Right renal pelvis (tissue), 4 donors: ENCODE results near the gene C2orf68. TPM values are rescaled to one million over a fixed set of nuclear protein-coding genes. Genes with fewer than 3 reads are reported as not detected.
"Not testable (repeated sequence)": the region's sequence is repeated elsewhere in the genome, so short reads cannot be mapped to it uniquely, and the experiment has no call there.

Experiments used
- DNase-seq, 4 donors: peaks; one replicate each; pipeline ENCODE4 v3.0.0-alpha.2; 2013; ENCODE audit warnings: low read depth in 4 of 4, low spot score in 3 of 4, missing footprints in 1 of 4
- polyA plus RNA-seq, 4 donors: library from polyadenylated mRNA; unstranded; fragments of 120-200 nt; gene quantifications; one replicate each; pipeline ENCODE4 v1.2.1, GENCODE V29; 2013; ENCODE audit not compliant: insufficient read length in 4 of 4

C2orf68 gene
- polyA plus RNA-seq, 4 donors = 55.0 to 67.0 (median 59.8) TPM

DNA sequence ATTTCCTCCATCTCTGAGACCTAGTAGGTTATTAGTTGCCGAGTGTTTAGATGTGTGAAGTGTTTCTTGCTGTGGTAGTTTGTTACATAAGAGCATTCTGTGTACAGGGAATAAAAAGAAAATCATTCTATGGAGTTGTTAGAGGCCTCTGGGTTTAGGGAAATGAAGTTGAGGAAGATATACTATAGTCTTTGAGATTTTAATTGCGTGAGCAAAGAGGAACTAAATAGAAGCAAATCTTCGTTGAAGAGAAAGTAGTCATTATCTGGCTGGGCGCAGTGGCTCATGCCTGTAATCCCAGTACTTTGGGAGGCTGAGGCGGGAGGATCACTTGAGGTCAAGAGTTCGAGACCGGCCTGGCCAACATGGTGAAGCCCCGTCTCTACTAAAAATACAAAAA, 23.1 kb upstream of the C2orf68 start:
- DNase-seq = no peak

GRCh38 chr2:85631316-85631715, 19.4 kb upstream of the C2orf68 start:
- no peak for DNase-seq

GRCh38 chr2:85628658-85629057, 16.8 kb upstream of the C2orf68 start:
- no peak for DNase-seq

GRCh38 chr2:85623991-85624390, 12.1 kb upstream of the C2orf68 start:
- DNase-seq = no peak

GRCh38 chr2:85621338-85621737, 9.5 kb upstream of the C2orf68 start:
- no peak for DNase-seq

DNA sequence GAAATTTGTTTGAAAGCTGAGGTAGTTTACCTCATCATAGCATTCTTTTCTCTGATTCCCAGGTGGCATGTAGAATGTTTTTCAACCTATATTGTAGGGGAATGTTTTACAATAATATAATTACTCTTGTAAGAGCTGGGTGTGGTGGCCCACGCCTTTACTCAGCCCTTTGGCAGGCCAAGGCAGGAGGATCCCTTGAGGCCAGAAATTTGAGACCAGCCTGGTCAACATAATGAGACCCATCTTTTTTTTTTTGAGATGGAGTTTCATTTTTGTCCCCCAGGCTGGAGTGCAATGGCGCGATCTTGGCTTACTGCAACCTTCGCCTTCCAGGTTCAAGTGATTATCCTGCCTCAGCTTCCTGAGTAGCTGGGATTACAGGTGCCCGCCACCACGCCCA, 7.8 kb upstream of the C2orf68 start:
- DNase-seq = no peak

DNA sequence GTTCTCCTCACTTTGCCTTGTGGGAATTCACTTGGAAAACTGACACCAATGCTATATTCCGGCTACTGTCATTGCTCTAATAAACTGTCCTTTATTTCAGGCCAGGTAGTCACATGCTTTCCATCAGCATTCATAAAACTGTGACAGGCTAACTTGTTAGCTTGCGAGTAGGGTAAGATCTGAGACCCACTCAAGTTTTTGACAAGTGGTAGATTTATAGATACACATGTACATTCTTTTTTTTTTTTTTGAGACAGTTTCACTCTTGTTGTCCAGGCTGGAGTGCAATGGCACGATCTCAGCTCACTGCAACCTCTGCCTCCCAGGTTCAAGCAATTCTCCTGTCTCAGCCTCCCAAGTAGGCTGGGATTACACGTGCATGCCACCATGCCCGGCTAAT, 5.9 kb upstream of the C2orf68 start:
- DNase-seq = not testable (repeated sequence)

DNA sequence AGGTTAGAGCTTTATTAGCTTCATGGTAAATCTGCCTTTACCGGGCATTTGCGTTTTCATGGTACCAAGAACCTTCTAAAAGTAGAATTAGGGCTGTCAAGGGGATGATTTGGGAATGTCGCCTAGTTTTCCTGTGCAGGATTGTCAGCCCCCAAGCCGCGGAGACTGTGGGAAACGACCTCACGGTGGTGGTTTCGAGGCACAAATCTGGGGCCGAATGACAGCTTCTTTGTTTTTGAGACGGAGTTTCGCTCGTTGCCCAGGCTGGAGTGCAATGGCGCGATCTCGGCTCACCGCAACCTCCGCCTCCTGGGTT, 3.5 kb upstream of the C2orf68 start:
- DNase-seq = no peak

DNA sequence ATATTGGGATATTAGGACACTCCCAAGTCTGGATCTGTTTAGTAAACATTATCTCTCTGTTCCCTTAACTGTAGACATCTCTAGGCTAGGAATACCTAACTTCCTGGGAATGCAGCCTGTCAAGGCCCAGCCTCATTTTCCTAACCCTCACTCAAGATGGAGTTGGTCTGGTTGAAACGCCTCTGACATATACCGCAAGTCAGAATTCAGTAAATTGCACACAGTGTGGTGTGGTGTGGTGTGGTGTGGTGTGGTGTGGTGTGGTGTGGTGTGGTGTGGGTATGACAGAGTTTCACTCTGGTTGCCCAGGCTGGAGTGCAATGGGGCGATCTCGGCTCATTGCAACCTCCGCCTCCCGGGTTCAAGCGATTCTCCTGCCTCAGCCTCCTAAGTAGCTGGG, 2.9 kb upstream of the C2orf68 start:
- not testable (repeated sequence) for DNase-seq

- no peak for DNase-seq
Measured at GRCh38 chr2:85613717-85614515, 2.0 kb upstream of the C2orf68 start.

DNA sequence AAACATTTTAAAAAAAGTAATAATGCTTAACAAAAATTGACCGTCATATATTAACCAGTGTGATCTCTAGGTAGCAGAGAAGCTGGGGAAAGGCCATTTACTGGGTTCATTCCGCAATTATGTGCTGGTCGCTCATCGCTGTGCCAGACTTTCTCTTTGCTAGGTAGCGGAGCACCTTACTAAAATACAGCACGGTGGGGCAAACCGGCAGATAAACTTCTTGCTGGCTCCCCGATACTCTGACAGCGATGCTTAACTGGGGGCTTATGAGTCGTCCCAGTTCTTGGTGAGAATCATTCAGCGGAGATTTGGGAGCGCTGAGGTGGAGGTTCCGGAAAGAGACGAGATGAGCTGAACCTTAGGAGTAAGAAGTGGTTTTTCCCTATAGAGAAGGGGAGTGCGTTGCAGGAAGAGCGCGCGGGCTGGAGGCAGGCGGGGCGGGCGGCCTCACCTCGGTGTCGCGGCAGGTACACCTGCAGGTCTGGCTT, 605 bp downstream of the C2orf68 start:
- no peak for DNase-seq

- no peak for DNase-seq
Measured at GRCh38 chr2:85607268-85608215, 4.3 kb downstream of the C2orf68 start.

- no peak for DNase-seq
Measured at GRCh38 chr2:85606116-85606455, 5.8 kb downstream of the C2orf68 start.

DNA sequence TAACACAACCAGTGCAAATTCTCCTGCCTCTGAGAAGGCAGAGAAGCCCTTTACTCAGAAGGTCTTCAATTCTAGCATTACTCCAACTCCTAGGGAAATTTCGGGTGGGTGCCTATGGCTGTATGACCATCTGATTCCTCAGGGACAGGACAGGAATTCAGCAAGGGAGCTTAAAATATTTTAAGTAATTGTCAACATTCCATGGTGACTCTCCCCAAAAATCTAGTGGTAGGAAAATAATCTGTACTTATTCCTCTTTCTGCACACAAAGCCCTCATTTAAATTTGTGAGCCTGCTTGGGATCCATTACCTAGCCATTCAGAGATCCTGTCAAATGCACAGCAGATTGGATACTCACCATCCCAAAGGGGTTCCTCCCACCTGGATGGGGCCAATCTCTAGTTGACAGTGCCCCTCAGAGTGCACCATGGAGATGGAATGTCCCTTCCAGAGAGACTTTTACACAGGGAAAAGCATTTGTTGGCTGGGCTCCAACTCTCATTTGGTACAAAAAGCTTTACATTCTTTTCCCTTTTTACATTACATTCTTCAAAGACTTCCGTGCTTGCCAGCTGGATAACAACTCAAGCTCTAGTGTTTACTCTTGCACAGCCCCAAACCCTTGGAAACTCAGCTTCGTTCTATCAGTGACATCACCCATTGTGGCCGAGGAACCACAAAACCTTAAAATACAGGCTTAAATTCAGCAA, 6.3 kb downstream of the C2orf68 start:
- no peak for DNase-seq

GRCh38 chr2:85604568-85605339, 7.1 kb downstream of the C2orf68 start:
- DNase-seq = no peak

DNA sequence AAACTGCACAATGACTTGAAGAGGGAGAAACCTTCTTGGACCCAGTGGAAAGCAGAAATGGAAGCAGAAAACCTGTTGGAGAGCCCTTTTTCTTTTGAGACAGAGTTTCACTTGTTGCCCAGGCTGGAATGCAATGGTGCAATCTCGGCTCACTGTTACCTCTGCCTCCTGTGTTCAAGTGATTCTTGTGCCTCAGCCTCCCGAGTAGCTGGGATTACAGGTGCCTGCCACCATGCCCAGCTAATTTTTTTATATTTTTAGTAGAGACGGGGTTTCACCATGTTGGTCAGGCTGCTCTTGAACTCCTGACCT, 7.8 kb downstream of the C2orf68 start:
- not testable (repeated sequence) for DNase-seq

DNA sequence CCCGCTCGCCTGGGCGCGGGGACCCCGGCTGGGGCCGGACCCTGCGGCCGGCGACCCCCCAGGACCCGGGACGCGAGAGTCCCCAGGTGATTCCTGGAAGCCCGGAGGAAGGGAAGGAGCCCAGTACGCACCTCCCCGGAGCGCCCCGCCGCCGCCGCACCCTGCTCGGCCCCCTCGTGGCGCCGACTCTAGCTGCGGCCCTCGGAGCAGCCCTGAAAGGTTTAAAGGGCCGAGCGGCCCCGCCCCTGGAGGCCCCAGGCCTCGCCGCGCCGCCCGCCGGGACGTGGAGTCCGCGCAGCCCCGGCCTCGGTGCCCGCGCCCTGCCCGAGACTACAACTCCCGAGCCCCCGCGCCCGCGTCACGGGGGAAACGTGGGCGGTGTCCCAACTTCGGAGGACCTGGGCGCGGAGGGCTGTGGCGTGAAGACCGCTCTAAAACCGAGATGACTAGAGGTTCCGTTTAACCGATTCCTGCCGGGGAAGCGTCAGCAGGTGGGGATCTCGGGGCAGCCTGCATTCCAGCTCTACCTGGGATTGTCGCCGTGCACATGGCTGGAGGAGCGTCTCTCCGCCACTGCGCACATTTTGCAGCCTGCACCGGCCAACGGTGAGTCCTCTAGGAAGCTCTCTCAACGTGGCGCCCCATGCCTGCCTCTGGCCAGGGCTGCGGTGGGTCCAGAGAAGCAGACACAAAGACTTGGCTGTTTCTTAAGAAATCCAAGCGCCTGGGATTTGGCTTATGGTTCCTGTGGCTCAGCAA, 9.2 kb downstream of the C2orf68 start, which contains the start of gene TMEM150A:
TMEM150A (minus strand) TSS at position 223 of the 759 bp plus-strand sequence. CDS start 750 bp downstream, outside the sequence.
- peak; percentile 81 to 89 (median 86) for DNase-seq

DNA sequence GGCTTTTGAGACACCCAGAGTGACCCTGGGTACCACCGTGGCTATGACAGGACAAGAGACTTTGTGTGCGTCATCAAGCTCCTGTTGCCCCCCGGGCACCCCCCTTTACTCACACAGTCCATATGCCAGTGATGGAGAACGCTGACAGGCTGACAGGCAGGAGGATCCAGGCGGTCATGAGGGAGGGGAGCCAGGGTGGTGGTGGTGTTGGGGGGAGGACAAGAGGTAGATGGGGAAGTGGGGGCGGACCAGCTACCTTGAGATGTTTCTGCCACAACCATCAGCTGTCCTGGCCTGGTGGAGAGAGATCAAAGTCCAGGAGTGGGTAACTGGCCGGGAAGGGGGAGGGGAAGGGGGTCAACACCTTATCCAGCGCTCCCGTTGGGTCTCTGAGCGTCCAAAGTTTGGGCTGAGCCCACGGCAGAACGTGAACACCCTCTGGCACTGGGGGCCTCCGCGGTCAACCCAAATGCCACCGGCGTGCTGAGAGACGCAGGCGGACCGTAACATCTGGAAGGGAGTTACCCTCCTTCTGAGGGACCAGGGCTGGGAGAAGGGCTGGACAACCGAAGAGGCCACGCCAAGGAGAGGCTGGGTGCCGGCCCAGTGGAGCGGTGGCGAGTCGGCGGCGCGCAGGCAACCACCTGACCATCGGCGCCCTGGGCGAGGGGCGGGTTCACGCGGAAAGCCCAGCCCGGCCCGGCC, 9.9 kb downstream of the C2orf68 start:
- no peak for DNase-seq
